Endometrium (tissue), 2 donors: ENCODE results near the gene SMAD3.

Experiments
- FAIRE-seq: peaks from 2 replicates; lab custom pipeline; 2012; peaks lifted over from hg19 to GRCh38; lab: Jason Lieb, UNC
- donor health status: control.
- donor health status: control.

SMAD3 gene

DNA sequence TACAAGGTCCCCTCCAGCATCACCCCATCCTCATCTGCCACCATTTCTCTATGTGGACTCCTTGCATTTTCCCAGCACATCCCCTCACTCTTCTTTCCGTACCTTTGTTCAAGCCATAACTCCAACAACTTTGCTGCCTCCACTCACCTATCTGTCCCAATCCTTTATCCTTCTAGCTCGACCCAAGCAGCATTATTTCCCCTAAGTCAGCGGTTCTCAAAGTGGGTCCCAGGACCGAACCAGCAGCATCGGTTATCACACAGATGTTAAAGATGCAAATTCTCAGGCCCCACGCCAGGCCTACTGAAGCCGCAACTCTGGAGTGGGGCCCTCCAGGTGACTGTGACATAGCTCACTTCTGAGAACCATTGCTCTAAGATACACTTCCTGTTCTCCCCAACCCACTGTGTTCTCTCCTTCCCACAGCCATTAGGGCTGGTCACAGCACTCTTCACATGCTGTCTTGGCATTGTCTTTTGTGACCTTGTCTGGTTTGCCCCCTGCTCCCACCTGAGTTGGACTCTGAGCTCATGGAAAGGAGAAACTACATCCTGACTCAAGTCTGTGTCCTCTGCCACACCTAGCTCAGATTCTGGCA lies 132.9 kb downstream of the SMAD3 start:
- no peak for FAIRE-seq

DNA sequence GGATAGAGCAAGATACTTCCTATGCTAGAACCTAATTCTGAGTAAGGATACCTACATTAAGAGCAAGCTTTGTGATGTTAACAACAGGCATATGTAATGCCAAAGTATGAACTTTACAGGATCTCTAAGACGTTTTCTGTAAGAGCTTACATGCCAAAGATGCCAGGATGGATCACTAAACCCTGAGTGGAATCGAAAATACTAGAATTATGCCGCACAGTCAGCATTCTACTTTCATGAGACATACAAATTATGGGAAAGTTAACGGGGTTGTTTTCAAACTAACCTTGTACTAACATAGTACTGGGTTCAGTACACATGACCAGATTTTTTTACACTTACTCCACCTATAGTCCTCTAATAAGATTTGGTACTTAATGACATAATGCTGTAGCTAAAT lies 134.0 kb downstream of the SMAD3 start:
- no peak for FAIRE-seq

DNA sequence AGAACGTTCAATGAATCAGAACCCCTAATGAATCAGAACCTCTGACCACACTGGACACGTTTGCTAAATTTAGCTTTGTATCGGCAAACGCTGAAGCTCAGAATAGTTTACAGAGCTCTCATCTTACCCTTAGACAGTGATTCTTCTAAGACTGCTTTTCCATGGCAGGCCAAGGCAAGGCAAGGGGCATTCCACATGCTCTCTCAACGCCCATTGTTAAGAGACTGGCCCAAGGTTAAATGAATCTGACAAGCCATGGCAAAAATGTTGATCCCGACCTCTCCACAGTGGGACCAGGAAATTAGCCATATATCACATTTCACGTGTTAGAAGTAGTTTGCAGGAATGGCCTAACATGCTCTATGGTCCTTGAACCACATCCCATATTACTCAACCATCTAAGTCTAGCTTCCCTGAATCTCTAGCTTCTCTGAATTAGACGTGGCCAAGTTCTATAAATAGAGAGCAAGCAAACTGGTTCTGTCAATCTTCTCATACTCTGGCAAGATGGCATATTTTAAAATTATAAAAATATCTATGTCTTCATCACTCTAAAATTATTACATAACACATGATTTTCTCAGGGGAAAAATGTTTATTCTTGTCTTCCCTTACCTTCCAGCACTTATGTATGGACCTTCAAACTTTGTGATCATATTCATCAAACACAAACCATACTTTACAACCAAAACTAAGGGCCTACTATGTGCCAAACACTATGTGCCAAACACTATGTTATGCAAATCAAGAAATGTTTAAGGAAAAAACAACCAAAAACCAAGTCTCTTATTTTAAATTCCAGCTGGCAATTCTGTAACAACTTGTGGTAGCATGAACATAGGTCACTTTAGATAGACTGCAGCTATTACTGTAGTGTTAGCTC lies 134.7 kb downstream of the SMAD3 start:
- FAIRE-seq: no peak

DNA sequence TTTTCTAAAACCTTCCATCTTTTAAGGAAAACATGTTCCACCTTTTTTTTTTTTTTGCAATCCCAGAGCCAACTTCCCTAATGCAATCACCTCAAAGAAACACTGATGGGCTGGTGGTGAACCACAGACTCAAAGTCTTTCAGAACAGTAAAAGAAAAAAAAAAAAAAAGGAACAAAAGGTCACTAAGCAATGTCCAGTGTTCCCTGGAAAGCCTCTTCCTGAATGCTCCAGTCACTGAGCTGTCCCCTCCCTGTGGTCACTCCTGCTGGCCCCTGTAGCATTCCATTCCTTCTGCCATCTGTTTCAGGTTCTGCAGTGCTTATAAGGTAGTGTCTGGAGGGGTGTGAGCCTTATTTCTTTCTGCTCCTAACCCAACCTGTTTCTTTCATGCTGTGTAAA lies 135.7 kb downstream of the SMAD3 start:
- no peak for FAIRE-seq

DNA sequence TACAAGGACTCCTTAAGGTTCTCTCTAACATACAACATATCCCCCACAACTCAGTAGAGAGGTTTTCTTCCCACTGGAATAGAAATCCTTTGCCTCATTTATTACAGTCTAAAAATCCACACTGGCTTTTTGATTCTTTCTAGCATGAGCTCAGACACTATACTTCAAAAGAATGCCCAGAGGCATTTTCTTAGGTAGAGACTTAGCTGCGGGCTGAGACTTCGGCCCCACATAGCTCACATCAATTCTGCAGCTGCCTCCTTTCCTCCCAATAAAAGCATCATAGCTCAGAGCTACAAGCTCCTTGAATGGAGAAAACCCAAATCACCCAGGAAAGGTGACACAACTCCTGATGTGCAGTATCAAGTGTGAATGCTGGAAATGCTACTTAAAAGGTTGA lies 136.7 kb downstream of the SMAD3 start:
- no peak for FAIRE-seq

DNA sequence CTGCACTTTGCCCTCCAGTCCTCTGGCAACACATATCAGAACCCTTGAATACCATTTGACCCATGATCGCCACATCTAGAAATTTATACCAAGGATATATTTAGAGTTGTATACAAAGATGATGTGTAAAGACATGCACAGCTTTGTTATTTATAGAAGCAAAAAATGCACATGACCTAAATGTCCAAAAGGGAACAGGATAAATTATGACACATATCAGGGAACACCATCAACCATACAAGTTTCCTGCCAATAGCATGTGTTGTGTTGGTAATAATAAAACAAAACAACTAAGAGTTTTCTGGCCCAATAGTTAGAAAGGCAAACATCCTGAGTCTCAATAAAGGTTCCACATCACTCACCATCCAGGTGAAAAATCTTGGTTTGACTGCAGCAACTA lies 137.6 kb downstream of the SMAD3 start:
- no peak for FAIRE-seq

DNA sequence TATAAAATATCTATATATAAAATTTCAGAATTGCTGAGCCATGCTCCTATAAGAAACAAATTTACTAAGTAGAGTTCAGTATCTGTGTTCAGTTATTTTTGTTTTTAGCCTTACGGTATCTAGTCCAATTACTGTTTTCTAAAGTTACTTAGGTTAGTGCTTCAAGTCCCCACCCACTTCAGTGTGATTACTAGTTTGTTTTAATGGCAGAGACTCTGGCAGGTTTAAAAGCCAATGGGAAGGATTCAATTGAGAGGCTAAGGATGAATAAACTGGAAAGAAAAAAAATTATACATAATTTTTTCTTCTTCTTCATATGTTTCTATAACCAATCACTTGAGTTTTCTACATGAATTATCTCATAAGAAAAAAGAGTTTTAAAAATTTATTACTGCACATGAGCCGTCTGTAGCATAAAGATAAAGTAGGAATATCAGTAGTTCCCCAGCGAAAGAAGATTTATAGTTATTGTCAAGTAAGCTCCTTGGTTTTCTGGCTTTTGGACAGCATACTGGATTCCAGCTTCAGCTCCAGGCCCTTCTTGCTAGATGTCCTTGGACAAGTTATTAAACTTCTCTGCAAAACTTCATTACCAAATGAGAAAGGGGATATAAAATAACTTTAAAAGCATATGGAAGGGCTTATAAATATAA lies 142.3 kb downstream of the SMAD3 start:
- no peak for FAIRE-seq

DNA sequence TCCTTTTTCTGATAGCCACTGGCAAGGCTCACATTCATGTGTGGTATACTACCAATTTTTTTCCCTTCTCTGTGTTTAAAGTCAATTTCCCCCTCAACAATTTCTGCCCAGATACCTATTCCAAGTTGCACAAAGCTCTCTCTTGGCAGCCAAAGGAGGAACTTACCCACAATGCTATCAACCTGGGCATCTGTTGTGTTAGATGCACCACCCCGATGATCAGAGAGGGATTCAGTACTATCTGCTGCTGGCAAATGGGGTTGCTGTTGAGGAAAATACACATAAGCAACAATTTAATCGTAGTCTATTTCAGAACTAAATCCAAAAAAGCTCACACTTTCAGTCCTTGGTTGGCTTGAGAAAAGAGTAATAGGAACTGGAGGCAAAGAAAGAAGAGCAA lies 143.0 kb downstream of the SMAD3 start:
- no peak for FAIRE-seq

DNA sequence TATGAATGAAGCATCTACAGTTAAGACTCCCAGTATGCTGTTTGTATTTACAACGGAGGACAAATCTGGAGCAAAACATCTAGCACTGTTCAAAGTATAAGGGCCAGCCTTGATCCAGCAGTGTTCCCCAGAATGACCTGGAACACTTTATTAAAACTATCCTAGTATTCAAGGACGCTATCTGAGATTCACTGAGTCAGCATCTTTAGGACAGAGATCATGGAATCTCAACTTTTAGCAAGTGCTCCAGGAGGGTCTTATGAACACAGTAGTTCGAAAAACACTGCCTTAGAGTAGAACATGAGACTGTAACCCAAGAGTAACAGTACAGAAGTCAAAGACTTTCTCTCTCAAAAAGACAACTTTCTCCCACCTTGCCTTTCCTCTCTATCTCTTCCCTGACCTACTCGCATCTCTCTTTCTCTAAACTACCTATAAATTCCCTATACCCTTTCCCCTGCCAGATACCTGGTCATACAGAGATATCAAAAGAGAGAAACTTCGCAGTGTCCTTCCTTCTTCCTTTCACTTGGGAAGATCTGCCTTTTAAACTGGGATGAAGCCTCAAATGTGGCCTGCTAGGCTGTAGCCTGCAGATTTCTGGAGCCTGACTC lies 145.3 kb downstream of the SMAD3 start:
- no peak for FAIRE-seq

DNA sequence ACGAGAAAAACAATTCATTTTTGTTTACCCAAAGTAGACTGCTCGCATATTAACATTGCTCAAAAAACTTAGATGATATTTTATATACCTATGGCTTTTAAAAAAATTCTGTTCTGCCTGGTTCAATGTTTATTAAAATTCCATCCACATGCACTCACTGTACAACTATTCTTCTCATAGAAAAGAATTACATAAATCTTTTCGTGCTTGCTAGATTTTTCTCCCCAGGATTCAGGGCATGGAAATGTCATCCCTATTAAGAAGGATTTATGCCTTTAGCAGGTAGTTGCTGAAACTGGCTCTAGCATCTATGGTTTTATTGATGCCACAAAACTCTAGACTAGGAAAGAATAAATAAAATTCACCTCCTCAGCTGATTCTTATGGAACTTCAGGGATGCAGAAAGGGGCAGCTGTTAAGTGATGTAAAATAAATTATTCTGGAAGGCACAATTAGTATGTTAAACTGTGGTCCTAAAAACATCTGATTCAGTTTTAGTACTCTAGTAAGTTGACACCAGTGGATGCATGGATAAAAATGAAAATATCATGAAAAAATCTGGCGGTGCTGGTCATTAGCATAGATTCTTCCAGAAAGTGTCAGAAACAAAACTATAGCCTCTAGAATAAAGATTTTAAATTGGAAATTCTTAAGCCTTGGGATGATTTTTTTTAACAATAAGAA lies 147.4 kb downstream of the SMAD3 start:
- FAIRE-seq: no peak

DNA sequence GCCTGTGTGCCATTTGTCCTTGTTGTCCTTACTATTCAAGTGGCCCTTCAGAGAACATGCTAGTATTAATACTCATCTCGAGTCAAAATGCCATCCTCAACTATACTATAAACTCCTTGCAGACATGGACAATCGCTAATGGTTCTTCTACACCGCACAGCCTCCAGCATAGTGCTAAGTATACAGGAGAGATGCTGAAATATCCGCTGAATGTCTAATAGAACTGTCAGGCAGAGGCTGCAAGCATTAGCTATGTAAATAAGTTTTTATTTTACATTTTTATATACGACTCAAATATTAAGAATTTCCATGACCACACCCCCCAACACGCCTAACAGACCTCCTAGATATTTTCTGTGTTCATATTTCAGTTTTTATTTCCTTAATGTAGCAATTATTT lies 149.7 kb downstream of the SMAD3 start:
- FAIRE-seq: no peak

DNA sequence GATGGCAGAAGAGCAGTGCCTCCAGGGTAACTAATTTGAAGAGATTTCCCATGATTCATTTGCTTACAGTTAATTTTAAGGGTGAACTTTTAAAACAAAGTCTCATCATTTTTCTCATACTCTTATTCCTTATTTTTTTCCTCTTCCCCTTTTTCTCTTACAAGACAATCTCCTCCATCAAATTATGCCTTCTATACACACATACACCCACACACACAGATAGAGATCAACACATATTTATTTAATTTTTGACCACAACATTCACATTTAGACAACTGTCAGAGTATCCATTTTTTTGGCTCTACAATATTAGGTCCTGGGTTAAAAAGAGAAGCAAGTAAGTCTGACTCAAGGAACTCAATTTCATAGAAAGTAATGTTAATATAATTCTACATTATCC lies 151.5 kb downstream of the SMAD3 start:
- FAIRE-seq: no peak

DNA sequence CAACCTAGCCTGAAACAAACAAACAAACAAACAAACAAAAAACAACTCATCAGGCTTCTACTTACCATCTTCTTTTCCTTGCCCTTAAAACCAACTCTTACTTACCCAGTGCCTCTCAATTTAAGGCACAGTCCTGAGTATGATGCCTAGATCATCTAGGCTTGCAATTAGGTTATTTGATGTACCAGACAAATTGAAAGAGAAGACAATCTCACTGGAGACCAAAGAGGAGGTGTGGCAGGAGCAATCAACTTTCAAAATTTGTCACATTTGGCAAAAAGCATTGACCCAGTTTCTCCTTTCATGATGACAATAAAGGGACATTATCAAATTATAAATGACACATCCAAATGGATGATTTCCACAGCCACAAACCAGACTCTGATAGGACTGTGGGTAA lies 153.0 kb downstream of the SMAD3 start:
- no peak for FAIRE-seq

DNA sequence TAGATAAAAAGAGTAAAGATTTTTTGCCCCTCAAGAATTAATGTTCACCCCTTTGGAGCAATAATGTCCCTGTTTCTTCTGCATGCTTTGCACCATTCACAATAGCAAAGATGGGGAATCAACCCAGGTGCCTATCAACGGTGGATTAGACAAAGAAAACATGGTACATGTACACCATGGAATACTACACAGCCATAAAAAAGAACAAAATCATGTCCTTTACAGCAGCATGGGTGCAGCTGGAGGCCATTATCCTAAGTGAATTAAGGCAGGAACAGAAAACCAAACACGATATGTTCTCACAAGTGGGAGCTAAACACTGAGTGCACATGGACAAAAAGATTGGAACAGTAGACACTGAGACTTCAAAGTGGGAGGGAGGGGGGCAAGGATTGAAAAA lies 153.9 kb downstream of the SMAD3 start:
- FAIRE-seq: no peak

DNA sequence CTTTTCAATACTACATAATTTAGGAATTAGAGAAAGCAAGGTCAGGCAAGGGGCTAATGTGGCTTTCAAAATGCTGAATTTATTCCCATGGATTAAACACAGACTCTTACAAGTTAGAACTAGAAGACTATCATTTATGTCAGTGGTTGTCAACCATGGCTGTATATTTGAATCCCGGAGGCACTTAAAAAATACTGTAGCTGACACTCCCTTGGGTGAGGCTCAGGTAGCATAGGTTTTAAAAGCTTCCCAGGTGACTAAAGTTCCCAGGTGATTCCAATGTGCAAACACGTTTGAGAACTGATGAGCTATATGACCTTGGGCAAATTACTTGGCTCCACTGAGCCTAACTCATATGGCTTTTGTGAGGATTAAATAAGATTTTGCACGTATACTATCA lies 159.5 kb downstream of the SMAD3 start:
- FAIRE-seq: no peak

DNA sequence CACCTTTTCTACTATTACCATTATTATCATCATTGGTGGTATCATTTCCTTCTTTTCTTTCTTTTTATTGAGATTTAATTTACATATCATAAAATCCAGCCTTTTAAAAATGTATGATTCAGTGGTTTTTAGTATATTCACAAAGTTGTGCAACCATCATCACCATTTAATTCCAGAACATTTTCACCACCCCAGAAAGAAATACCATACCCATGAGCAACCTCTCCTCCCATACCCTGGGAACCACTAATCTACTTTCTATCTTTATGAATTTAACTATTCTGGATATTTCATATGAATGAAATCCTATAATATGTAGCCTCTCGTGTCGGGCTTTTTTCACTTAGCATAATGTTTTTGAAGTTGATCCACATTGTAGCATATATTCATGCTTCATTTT lies 159.9 kb downstream of the SMAD3 start:
- no peak for FAIRE-seq

DNA sequence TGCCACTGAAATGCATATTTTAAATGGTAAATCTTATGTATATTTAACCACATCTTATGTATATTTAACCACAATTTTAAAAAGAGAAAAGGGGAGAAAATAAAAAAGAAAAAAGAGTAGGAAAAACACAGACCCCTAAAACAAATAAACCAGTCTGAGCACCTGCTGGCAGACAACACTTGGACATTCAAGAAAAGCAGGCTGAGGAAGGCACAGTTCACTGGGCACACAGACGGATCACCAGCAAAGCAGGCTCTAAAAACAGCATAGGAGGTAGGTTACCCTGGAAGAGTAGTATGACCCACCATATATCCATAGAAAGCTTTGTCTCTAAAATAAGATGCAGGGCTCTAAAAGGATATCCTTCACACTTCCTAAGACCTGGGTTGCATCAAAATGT lies 162.0 kb downstream of the SMAD3 start:
- no peak for FAIRE-seq

DNA sequence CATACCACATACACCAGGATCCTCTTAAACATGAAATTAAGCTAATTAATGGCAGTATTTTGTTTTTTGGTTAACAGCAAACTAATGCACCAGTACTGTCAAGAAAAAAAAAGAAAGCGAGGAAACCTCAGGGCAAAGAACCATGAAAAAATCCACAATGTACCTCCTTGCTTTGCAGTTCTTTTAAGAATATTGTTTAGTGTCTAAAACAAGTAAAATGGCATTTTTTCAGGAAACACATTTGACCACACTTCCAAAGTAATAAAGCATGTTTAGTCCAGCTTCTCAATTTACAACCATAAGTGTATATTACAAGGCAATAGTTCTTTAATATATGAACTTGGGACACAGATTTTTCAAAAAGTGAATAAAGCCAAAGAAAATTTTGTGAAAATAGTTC lies 162.4 kb downstream of the SMAD3 start:
- no peak for FAIRE-seq

DNA sequence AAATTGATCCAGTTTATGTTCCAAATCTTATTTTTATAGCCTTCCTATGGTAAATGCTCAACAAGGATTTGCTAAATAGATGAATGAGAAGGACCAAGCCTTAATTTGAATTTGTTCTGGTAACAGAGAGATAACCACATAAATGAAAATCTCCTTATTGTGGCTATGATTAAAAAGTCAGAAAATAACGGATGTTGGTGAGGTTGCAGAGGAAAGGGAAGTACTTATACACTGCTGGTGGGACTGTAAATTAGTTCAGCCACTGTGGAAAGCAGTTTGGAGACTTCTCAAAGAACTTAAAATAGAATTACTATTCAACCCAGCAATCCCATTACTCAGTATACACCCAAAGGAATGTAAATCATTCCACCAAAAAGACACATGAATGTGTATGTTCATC lies 162.9 kb downstream of the SMAD3 start:
- FAIRE-seq: no peak

DNA sequence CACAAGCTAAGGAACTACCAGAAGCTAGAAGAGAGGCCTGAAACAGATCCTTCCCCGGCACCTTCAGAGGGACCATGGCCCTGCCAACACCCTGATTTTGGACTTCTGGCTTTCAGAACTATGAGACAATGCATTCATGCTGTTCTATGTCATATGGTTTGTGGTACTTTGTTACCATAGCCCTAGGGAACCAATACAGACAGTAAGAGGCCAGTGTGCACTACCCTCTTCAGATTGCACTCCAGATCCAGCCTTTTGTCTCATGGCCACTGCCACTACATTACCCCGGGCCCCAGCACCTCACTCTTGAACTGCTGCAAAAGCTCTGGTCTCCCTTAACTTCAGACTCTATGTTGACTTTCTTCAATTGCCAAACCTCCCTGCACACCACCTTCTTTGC lies 165.1 kb downstream of the SMAD3 start:
- no peak for FAIRE-seq

DNA sequence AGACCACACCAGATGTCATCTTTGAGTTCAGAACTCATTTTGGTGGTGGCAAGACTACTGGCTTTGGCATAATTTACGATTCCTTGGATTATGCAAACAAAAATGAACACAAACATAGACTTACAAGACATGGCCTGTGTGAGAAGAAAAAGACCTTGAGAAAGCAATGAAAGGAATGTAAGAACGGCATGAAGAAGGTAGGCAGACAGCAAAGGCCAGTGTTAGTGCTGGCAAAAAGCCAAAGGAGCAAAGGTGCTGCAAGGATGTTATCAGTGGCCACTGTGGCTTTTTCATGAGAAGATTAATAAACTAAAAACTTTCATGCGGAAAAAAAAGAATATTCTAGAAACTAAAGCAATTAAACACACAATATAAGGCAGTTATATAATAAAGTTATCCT lies 167.2 kb downstream of the SMAD3 start:
- no peak for FAIRE-seq
